HepG2 (cell line): Measurements from ENCODE around the gene TMEM239.

ENCODE experiments used
- JUND ChIP-seq: sonication (generic); formaldehyde crosslinking; IDR thresholded peaks from 2 replicates; pipeline ENCODE4 v1.8.0; 2022; ENCODE audit warnings: mild to moderate bottlenecking, missing genetic modification reagents
- NFE2 ChIP-seq: sonication (generic); formaldehyde crosslinking; IDR thresholded peaks from 2 replicates; pipeline ENCODE4 v1.4.0; 2020; ENCODE audit warnings: missing genetic modification reagents
- POLR2A ChIP-seq, 2 experiments: IDR thresholded peaks; 2 replicates each; pipeline ENCODE4 v1.6.1; 2011; ENCODE audit warnings: low read depth in 2 of 2, low read length in 2 of 2, mild to moderate bottlenecking in 1 of 2, moderate library complexity in 1 of 2; ENCODE audit not compliant: insufficient read depth in 1 of 2
- POLR2AphosphoS5 ChIP-seq: IDR thresholded peaks from 2 replicates; pipeline ENCODE4 v1.6.1; 2012; ENCODE audit warnings: low read depth, low read length
- RFX5 ChIP-seq: IDR thresholded peaks from 2 replicates; pipeline ENCODE4 v1.6.1; 2011; ENCODE audit warnings: low read depth, low read length, improper control_type of control experiment
- ZNF362 ChIP-seq: sonication (generic); formaldehyde crosslinking; IDR thresholded peaks from 2 replicates; pipeline ENCODE4 v1.4.0; 2020; ENCODE audit warnings: missing genetic modification reagents, mild to moderate bottlenecking, borderline replicate concordance
- ZNF557 ChIP-seq: sonication (generic); formaldehyde crosslinking; IDR thresholded peaks from 2 replicates; pipeline ENCODE4 v1.4.0; 2020; ENCODE audit warnings: missing genetic modification reagents
- TF ChIP-seq, protein P1 (sequence below): sonication (generic); formaldehyde crosslinking; IDR thresholded peaks from 2 replicates; pipeline ENCODE4 v1.5.0; 2020; ENCODE audit warnings: mild to moderate bottlenecking, missing genetic modification reagents, moderate library complexity

GRCh38 chr20:2773812-2774211, 42.4 kb upstream of the TMEM239 start:
- TF ChIP-seq POLR2A (IDR thresholded peaks at IDR 0.05; ENCODE audit: insufficient read depth in 1 of 2, low read depth in 2 of 2, low read length in 2 of 2) (no peak), NFE2 (CRISPR knock-in tag) (no peak), ZNF362 (CRISPR knock-in tag) (peak; percentile 67), ZNF557 (CRISPR knock-in tag) (no peak), POLR2AphosphoS5 (no peak), RFX5 (no peak), JUND (no peak)
- TF ChIP-seq, protein P1, sequence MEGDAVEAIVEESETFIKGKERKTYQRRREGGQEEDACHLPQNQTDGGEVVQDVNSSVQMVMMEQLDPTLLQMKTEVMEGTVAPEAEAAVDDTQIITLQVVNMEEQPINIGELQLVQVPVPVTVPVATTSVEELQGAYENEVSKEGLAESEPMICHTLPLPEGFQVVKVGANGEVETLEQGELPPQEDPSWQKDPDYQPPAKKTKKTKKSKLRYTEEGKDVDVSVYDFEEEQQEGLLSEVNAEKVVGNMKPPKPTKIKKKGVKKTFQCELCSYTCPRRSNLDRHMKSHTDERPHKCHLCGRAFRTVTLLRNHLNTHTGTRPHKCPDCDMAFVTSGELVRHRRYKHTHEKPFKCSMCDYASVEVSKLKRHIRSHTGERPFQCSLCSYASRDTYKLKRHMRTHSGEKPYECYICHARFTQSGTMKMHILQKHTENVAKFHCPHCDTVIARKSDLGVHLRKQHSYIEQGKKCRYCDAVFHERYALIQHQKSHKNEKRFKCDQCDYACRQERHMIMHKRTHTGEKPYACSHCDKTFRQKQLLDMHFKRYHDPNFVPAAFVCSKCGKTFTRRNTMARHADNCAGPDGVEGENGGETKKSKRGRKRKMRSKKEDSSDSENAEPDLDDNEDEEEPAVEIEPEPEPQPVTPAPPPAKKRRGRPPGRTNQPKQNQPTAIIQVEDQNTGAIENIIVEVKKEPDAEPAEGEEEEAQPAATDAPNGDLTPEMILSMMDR (CRISPR knock-in tag) = no peak
